A673 (cell line): ENCODE measurements around the gene ALPI. TPM values are rescaled to one million over a fixed set of nuclear protein-coding genes. Genes with fewer than 3 reads are reported as not detected.

Experiments
- BruUV-seq: library from RNA; stranded (reverse); fragments of 400-500 nt; replicated peaks from 2 replicates; lab custom pipeline; 2021; lab: Mats Ljungman, UMichigan
- CTCF ChIA-PET: fragments of 300-600 bp; sonication (Branson Sonifier 250); formaldehyde crosslinking; loops from one replicate; lab custom pipeline; 2022; ENCODE audit warnings: antibody characterized with exemption; lab: Charles Lee
- POLR2A ChIA-PET: fragments of 300-600 bp; sonication (Branson Sonifier 250); formaldehyde crosslinking; loops from one replicate; lab custom pipeline; 2022; ENCODE audit warnings: antibody characterized with exemption; ENCODE audit not compliant: low non-redundant PET; lab: Charles Lee
- DNase-seq: peaks from one replicate; pipeline ENCODE4 v3.0.0-alpha.2; 2015; ENCODE audit warnings: low spot score
- H3K27ac ChIP-seq: fragments of 200-600 bp; sonication (generic); 2 replicates; pipeline ENCODE4 v1.5.1; 2016; ENCODE audit warnings: mixed run types, low read depth, mild to moderate bottlenecking, mixed read lengths, antibody characterized with exemption, low read length; ENCODE audit not compliant: poor library complexity, severe bottlenecking
- H3K27me3 ChIP-seq: fragments of 200-600 bp; sonication (generic); replicated peaks from 2 replicates; pipeline ENCODE4 v1.6.1; 2017; ENCODE audit warnings: mixed run types, low read depth, mild to moderate bottlenecking, mixed read lengths, antibody characterized with exemption, low read length; ENCODE audit not compliant: insufficient read depth, poor library complexity
- H3K36me3 ChIP-seq: fragments of 200-600 bp; sonication (generic); 2 replicates; pipeline ENCODE4 v1.6.1; 2016; ENCODE audit warnings: mixed run types, mild to moderate bottlenecking, mixed read lengths, antibody characterized with exemption, low read length; ENCODE audit not compliant: insufficient read depth, poor library complexity, severe bottlenecking
- H3K4me1 ChIP-seq: fragments of 200-600 bp; sonication (generic); 2 replicates; pipeline ENCODE4 v1.6.1; 2017; ENCODE audit warnings: mixed run types, mild to moderate bottlenecking, mixed read lengths, antibody characterized with exemption, low read length; ENCODE audit not compliant: insufficient read depth, poor library complexity, severe bottlenecking
- H3K4me3 ChIP-seq: fragments of 200-600 bp; sonication (generic); 2 replicates; pipeline ENCODE4 v1.5.1; 2016; ENCODE audit warnings: low read depth, mixed run types, mild to moderate bottlenecking, mixed read lengths, low read length; ENCODE audit not compliant: poor library complexity, severe bottlenecking
- H3K9me3 ChIP-seq: fragments of 200-600 bp; sonication (generic); 2 replicates; pipeline ENCODE4 v1.6.1; 2016; ENCODE audit warnings: mixed run types, low read depth, mild to moderate bottlenecking, mixed read lengths, antibody characterized with exemption, low read length; ENCODE audit not compliant: poor library complexity, severe bottlenecking
- CTCF ChIP-seq: fragments of 300-800, 200-600 bp; sonication (generic); conservative IDR thresholded peaks from 2 replicates; pipeline ENCODE4 v1.5.1; 2017; ENCODE audit warnings: low read depth, mild to moderate bottlenecking, antibody characterized with exemption, low read length, moderate library complexity, mixed read lengths
- EZH2 ChIP-seq: fragments of 200-600 bp; sonication (generic); IDR thresholded peaks from 2 replicates; pipeline ENCODE4 v1.6.1; 2017; ENCODE audit warnings: borderline replicate concordance, low read depth, mild to moderate bottlenecking, mixed read lengths, antibody characterized with exemption, low read length; ENCODE audit not compliant: poor library complexity, severe bottlenecking
- intact Hi-C: fragments of 100-400 bp; cut with micrococcal nuclease; formaldehyde crosslinking; loops from one replicate; pipeline ENCODE4 v1.10.0; 2022; ENCODE audit not compliant: unreplicated experiment
- total RNA-seq: library from RNA; stranded (reverse); gene quantifications from 2 replicates; pipeline ENCODE4 v1.2.3, GENCODE V29; 2021

Gene ALPI
- total RNA-seq, 1 experiment from 2014 or later, result not detected

- Histone ChIP-seq H3K27me3 (peaks cover 48% of the 10 kb centered on the region), H3K4me3 (no peak overlapping the region), H3K36me3 (no peaks in the 10 kb centered on the region), H3K27ac (no peak overlapping the region), H3K4me1 (no peaks in the 10 kb centered on the region), H3K9me3 (no peaks in the 10 kb centered on the region)
- TF ChIP-seq CTCF (no peak), EZH2 (no peak)
- ChIA-PET CTCF (interaction anchor here (0.5 kb wide), 1 partner anchor 15 kb away, joined by 3 read pairs; no protein-coding TSS in a partner anchor), POLR2A (no interaction called here)
- DNase-seq, result no peak
- intact Hi-C loops, result no loop called here
- BruUV-seq, result no TSS peak
Measured at GRCh38 chr2:232415138-232415690, 40.7 kb upstream of the ALPI start.

- TF ChIP-seq EZH2, result no peak
- no peak for DNase-seq
- CTCF ChIA-PET, result interaction anchor here (0.5 kb wide), 1 partner anchor 16 kb away, joined by 3 read pairs; no protein-coding TSS in a partner anchor
- peaks cover 54% of the 10 kb centered on the region for H3K27me3 ChIP-seq
- BruUV-seq, result no TSS peak
- POLR2A ChIA-PET, result no interaction called here
- H3K4me1 ChIP-seq, result no peaks in the 10 kb centered on the region
- H3K27ac ChIP-seq, result no peak overlapping the region
- H3K9me3 ChIP-seq, result no peaks in the 10 kb centered on the region
- intact Hi-C loops, result no loop called here
- no peaks in the 10 kb centered on the region for H3K36me3 ChIP-seq
- H3K4me3 ChIP-seq, result no peak overlapping the region
Measured at GRCh38 chr2:232415736-232416520, 40.0 kb upstream of the ALPI start.

GRCh38 chr2:232416521-232417470, 39.2 kb upstream of the ALPI start:
- Histone ChIP-seq H3K9me3 (no peaks in the 10 kb centered on the region), H3K27me3 (peaks cover 62% of the 10 kb centered on the region), H3K4me1 (no peaks in the 10 kb centered on the region), H3K4me3 (no peak overlapping the region), H3K27ac (no peak overlapping the region), H3K36me3 (no peaks in the 10 kb centered on the region)
- BruUV-seq, result no TSS peak
- intact Hi-C loops, result no loop called here
- TF ChIP-seq EZH2 (no peak), CTCF (no peak)
- ChIA-PET CTCF (no interaction called here), POLR2A (no interaction called here)
- DNase-seq, result no peak
